Tibial nerve (tissue), 3 donors: ENCODE measurements around the gene SLC17A9.

ENCODE experiments used
- CTCF ChIP-seq, 5 experiments: fragments of 200-600 bp in 3 of 5; fragments of 450-650 bp in 2 of 5; sonication (generic) in 3 of 5; IDR thresholded peaks; one replicate each; pipeline ENCODE4 v1.5.1; 2016 to 2019; ENCODE audit warnings: antibody characterized with exemption in 5 of 5, mild to moderate bottlenecking in 3 of 5, moderate library complexity in 2 of 5
- POLR2A ChIP-seq, 2 donors: fragments of 450-650 bp; IDR thresholded peaks; one replicate each; pipeline ENCODE4 v1.6.1; 2017; ENCODE audit warnings: antibody characterized with exemption in 2 of 2, mild to moderate bottlenecking in 2 of 2, moderate library complexity in 2 of 2

GRCh38 chr20:62925420-62926228, 26.9 kb upstream of the SLC17A9 start:
- TF ChIP-seq CTCF (IDR thresholded peaks at IDR 0.05) (no peak), POLR2A (IDR thresholded peaks at IDR 0.05) (no peak)
